HepG2 (cell line): Measurements from ENCODE around the gene VPS26A. TPM values are rescaled to one million over a fixed set of nuclear protein-coding genes. Genes with fewer than 3 reads are reported as not detected.

Experiments
- ATF7-NPFF ChIP-seq: sonication (generic); formaldehyde crosslinking; IDR thresholded peaks from 2 replicates; pipeline ENCODE4 v1.8.1; 2023; ENCODE audit warnings: mild to moderate bottlenecking, low read depth, missing genetic modification reagents, moderate library complexity
- CENPX ChIP-seq: sonication (generic); formaldehyde crosslinking; IDR thresholded peaks from 2 replicates; pipeline ENCODE4 v1.9.0; 2021; ENCODE audit warnings: mild to moderate bottlenecking, missing genetic modification reagents, moderate library complexity
- E2F2 ChIP-seq: sonication (generic); formaldehyde crosslinking; IDR thresholded peaks from 2 replicates; pipeline ENCODE4 v1.4.0; 2020; ENCODE audit warnings: missing genetic modification reagents, borderline replicate concordance
- RARG ChIP-seq: sonication (generic); formaldehyde crosslinking; IDR thresholded peaks from 2 replicates; pipeline ENCODE4 v1.4.0; 2020; ENCODE audit warnings: low read depth, mild to moderate bottlenecking, missing genetic modification reagents
- RBFOX2 ChIP-seq: fragments of 200-400 bp; formaldehyde crosslinking; IDR thresholded peaks from 2 replicates; pipeline ENCODE4 v1.6.1; 2017; ENCODE audit warnings: low read depth, mild to moderate bottlenecking, low read length
- RFX1 ChIP-seq: fragments of 450-650 bp; IDR thresholded peaks from 2 replicates; pipeline ENCODE4 v1.6.1; 2017
- ZIK1 ChIP-seq: sonication (generic); formaldehyde crosslinking; IDR thresholded peaks from 2 replicates; pipeline ENCODE4 v1.5.0; 2020; ENCODE audit warnings: mild to moderate bottlenecking, low read depth, missing genetic modification reagents, borderline replicate concordance
- ZNF142 ChIP-seq: sonication (generic); formaldehyde crosslinking; IDR thresholded peaks from 2 replicates; pipeline ENCODE4 v1.4.0; 2020; ENCODE audit warnings: missing genetic modification reagents
- ZNF318 ChIP-seq: sonication (generic); formaldehyde crosslinking; IDR thresholded peaks from 2 replicates; pipeline ENCODE4 v1.4.0; 2020; ENCODE audit warnings: mild to moderate bottlenecking, missing genetic modification reagents
- ZNF513 ChIP-seq: sonication (generic); formaldehyde crosslinking; conservative IDR thresholded peaks from 2 replicates; pipeline ENCODE4 v1.5.0; 2020; ENCODE audit warnings: missing genetic modification reagents
- ZNF782 ChIP-seq: sonication (generic); formaldehyde crosslinking; IDR thresholded peaks from 2 replicates; pipeline ENCODE4 v1.4.0; 2020; ENCODE audit warnings: missing genetic modification reagents, mild to moderate bottlenecking, borderline replicate concordance
- polyA plus RNA-seq, 8 experiments: library from polyadenylated mRNA; depleted of rRNA in 3 of 8; stranded (reverse) in 7 of 8; unstranded in 1 of 8; fragments of >200 nt; fragmentation: Illumina TruSeq in 4 of 8; extraction: Trizol in 4 of 8; gene quantifications; 2 replicates each; pipeline versions ENCODE4 v1.2.1 to v1.2.3, GENCODE V29; 2011 to 2016; ENCODE audit warnings: low read depth in 4 of 8, missing spikeins in 1 of 8, mixed read lengths in 1 of 8; ENCODE audit not compliant: insufficient read depth in 1 of 8
- total RNA-seq, 5 experiments: library from RNA; depleted of rRNA; stranded (reverse); fragments of >200 nt; fragmentation: Illumina TruSeq; extraction: Trizol; gene quantifications; 2 replicates each; pipeline ENCODE4 v1.2.3, GENCODE V29; 2016; ENCODE audit warnings: low read depth in 1 of 5

The VPS26A gene
- total and polyA plus RNA-seq, 2 of the 13 experiments (the other 11 are each of a cell fraction or from before 2014, with no cell fraction given) = 12.9 to 32.6 TPM

- TF ChIP-seq ZNF318 (CRISPR knock-in tag) (no peak), ZIK1 (CRISPR knock-in tag) (peak; percentile 30; the same call in 1 of the 2 replicates), RFX1 (no peak), ZNF142 (CRISPR knock-in tag) (no peak), ZNF513 (CRISPR knock-in tag) (no peak), RARG (CRISPR knock-in tag) (no peak), ATF7-NPFF (no peak), E2F2 (CRISPR knock-in tag) (no peak), RBFOX2 (peak; percentile 93), ZNF782 (no peak), CENPX (no peak)
Observed at GRCh38 chr10:69179743-69180524, 56.0 kb downstream of the VPS26A start, which contains the start of gene SUPV3L1 (continued).
